ENCODE measurements around the gene INF2.

DNA sequence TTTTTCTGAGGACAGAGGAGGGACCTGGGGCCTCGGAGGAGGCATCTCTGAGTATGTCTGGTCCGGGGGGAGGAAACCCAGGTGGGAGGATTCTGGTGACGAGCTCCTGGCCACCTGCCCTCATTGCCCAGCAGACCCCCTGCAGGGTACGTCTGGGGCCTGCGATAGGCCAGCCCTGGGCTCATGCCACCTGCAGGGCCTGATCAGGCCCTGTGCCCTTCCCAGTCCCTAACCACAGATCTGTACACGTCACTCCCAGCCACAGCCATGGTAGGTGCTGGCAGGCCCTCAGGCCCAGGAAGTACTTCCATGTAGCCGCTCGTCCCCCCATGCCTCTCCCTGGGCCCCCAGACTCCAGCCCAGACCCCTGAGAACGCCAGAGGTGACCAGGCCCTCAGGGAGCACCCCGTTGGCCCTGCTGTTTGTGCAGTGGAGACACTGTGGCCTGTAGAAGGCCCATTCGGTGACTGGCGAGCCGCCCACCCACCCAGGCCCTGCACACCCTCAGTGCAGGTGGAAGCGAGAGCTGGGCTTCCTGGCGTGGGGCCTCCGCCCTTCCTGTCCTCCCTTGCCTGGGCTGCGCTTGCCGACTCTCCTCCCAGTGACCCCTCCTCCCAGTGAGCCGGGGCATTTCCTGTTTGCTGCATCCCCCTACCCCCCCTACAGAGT is 5.7 kb downstream of the INF2 start:
- TF ChIP-seq POLR2A (IDR thresholded peaks at IDR 0.05) (no peak), POLR2AphosphoS5 (IDR thresholded peaks at IDR 0.05) (no peak)

Data from transverse colon (tissue), 3 donors.